ENCODE results near the gene SPIN2B. TPM values are rescaled to one million over a fixed set of nuclear protein-coding genes. Genes with fewer than 3 reads are reported as not detected.

The SPIN2B gene
- total and polyA plus RNA-seq, 2 of the 13 experiments (the other 11 are each of a cell fraction or from before 2014, with no cell fraction given), result 7.9 to 10.4 TPM

DNA sequence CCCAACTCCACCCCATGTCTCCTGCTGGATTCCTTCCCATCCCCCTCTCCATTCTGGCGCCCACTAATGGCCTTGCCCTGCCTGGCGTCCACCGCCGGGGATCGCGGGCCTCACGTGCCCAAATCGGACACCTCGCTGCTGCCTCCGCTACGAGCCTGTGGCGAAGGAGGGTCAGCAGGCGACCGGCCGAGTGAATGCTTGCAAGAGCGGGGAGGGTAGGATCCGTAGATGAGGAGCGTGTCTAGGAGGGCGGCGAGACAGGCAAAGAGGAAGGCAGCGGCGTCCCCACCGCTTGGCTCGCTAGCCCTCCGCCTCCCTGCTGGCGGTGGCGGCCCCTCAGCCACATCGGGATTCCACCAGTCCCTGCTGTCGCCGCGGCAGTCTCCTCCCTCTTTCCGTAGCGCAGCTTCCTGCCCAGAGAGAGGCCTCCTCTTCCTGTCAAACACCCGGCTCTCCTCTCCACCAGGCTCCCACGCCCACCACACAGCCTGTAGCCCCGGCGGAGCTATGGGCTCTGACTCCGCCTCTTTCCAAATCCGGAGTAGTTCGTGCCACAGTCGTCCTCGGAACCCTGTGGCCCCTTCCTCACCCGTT, at the start of gene SPIN2B (continued):
- TF ChIP-seq, protein P1, sequence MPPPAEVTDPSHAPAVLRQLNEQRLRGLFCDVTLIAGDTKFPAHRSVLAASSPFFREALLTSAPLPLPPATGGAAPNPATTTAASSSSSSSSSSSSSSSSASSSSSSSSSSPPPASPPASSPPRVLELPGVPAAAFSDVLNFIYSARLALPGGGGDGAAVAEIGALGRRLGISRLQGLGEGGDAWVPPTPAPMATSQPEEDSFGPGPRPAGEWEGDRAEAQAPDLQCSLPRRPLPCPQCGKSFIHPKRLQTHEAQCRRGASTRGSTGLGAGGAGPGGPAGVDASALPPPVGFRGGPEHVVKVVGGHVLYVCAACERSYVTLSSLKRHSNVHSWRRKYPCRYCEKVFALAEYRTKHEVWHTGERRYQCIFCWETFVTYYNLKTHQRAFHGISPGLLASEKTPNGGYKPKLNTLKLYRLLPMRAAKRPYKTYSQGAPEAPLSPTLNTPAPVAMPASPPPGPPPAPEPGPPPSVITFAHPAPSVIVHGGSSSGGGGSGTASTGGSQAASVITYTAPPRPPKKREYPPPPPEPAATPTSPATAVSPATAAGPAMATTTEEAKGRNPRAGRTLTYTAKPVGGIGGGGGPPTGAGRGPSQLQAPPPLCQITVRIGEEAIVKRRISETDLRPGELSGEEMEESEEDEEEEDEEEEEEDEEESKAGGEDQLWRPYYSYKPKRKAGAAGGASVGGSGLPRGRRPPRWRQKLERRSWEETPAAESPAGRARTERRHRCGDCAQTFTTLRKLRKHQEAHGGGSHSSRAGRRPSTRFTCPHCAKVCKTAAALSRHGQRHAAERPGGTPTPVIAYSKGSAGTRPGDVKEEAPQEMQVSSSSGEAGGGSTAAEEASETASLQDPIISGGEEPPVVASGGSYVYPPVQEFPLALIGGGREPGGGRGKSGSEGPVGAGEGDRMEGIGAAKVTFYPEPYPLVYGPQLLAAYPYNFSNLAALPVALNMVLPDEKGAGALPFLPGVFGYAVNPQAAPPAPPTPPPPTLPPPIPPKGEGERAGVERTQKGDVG (CRISPR knock-in tag; IDR thresholded peaks at IDR 0.05; ENCODE audit: borderline replicate concordance), result no peak
- TF ChIP-seq, protein P2, sequence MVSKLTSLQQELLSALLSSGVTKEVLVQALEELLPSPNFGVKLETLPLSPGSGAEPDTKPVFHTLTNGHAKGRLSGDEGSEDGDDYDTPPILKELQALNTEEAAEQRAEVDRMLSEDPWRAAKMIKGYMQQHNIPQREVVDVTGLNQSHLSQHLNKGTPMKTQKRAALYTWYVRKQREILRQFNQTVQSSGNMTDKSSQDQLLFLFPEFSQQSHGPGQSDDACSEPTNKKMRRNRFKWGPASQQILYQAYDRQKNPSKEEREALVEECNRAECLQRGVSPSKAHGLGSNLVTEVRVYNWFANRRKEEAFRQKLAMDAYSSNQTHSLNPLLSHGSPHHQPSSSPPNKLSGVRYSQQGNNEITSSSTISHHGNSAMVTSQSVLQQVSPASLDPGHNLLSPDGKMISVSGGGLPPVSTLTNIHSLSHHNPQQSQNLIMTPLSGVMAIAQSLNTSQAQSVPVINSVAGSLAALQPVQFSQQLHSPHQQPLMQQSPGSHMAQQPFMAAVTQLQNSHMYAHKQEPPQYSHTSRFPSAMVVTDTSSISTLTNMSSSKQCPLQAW (CRISPR knock-in tag; IDR thresholded peaks at IDR 0.05), result no peak
- TF ChIP-seq ZNF615 (CRISPR knock-in tag; IDR thresholded peaks at IDR 0.05; ENCODE audit: borderline replicate concordance) (no peak), ATF7 (IDR thresholded peaks at IDR 0.05) (no peak), ATF7 (CRISPR knock-in tag; IDR thresholded peaks at IDR 0.05) (no peak), CC2D1A (CRISPR knock-in tag; IDR thresholded peaks at IDR 0.05) (no peak), ZC3H4 (CRISPR knock-in tag; IDR thresholded peaks at IDR 0.05; ENCODE audit: borderline replicate concordance) (no peak), ZNF354B (CRISPR knock-in tag; IDR thresholded peaks at IDR 0.05) (no peak), ZNF776 (CRISPR knock-in tag; IDR thresholded peaks at IDR 0.05) (0 out of 2 replicates have a peak, but pooled peaks have one; percentile 58)
